Measurements from ENCODE around the gene SHISA6.

The SHISA6 gene

GRCh38 chr17:11554042-11554441 is 313.0 kb downstream of the SHISA6 start:
- no peak overlapping the region for H3K27ac ChIP-seq (ENCODE audit: low read depth, low read length)
- no peaks in the 10 kb centered on the region for H3K79me2 ChIP-seq (ENCODE audit: insufficient read depth, low read length)
- H3K9ac ChIP-seq (ENCODE audit: low read length) = no peak overlapping the region
- H3F3A ChIP-seq (ENCODE audit: insufficient read depth) = no peaks in the 10 kb centered on the region
- H3K27me3 ChIP-seq (ENCODE audit: low read length) = no peaks in the 10 kb centered on the region
- no peaks in the 10 kb centered on the region for H3K9me2 ChIP-seq (replicated peaks; ENCODE audit: insufficient read depth, low read length)
- H3K4me2 ChIP-seq (ENCODE audit: low read depth, low read length, poor library complexity, severe bottlenecking) = no peak overlapping the region
- no peak for TF ChIP-seq CTCF (IDR thresholded peaks at IDR 0.05; ENCODE audit: insufficient read depth, low read length, poor library complexity, severe bottlenecking)
- no peak overlapping the region for H3K4me3 ChIP-seq (ENCODE audit: insufficient read depth, low read length, poor library complexity, severe bottlenecking)
- H3K36me3 ChIP-seq (ENCODE audit: low read length) = no peaks in the 10 kb centered on the region
- no peaks in the 10 kb centered on the region for H3K9me3 ChIP-seq (ENCODE audit: insufficient read depth, low read length)
- H4K20me1 ChIP-seq (ENCODE audit: low read depth, low read length) = no peaks in the 10 kb centered on the region
- no peak overlapping the region for H2AFZ ChIP-seq (ENCODE audit: low read depth, low read length, severe bottlenecking)

GRCh38 chr17:11554542-11554941 is 313.5 kb downstream of the SHISA6 start:
- no peaks in the 10 kb centered on the region for H3K9me3 ChIP-seq (ENCODE audit: insufficient read depth, low read length)
- H3K36me3 ChIP-seq (ENCODE audit: low read length) = no peaks in the 10 kb centered on the region
- H3K79me2 ChIP-seq (ENCODE audit: insufficient read depth, low read length) = no peaks in the 10 kb centered on the region
- no peaks in the 10 kb centered on the region for H4K20me1 ChIP-seq (ENCODE audit: low read depth, low read length)
- TF ChIP-seq EZH2phosphoT487 (conservative IDR thresholded peaks at IDR 0.05; ENCODE audit: low read length) (no peak), CTCF (IDR thresholded peaks at IDR 0.05; ENCODE audit: insufficient read depth, low read length, poor library complexity, severe bottlenecking) (no peak)
- no peaks in the 10 kb centered on the region for H3F3A ChIP-seq (ENCODE audit: insufficient read depth)
- H3K27me3 ChIP-seq (ENCODE audit: low read length) = no peaks in the 10 kb centered on the region
- no peak overlapping the region for H3K4me2 ChIP-seq (ENCODE audit: low read depth, low read length, poor library complexity, severe bottlenecking)
- H2AFZ ChIP-seq (ENCODE audit: low read depth, low read length, severe bottlenecking) = no peak overlapping the region
- H3K4me3 ChIP-seq (ENCODE audit: insufficient read depth, low read length, poor library complexity, severe bottlenecking) = no peak overlapping the region
- no peak overlapping the region for H3K9ac ChIP-seq (ENCODE audit: low read length)
- H3K27ac ChIP-seq (ENCODE audit: low read depth, low read length) = no peak overlapping the region
- no peaks in the 10 kb centered on the region for H3K9me2 ChIP-seq (replicated peaks; ENCODE audit: insufficient read depth, low read length)

- no peaks in the 10 kb centered on the region for H3K9me2 ChIP-seq (replicated peaks; ENCODE audit: insufficient read depth, low read length)
- H3F3A ChIP-seq (ENCODE audit: insufficient read depth) = no peaks in the 10 kb centered on the region
- no peak overlapping the region for H3K9ac ChIP-seq (ENCODE audit: low read length)
- no peaks in the 10 kb centered on the region for H3K79me2 ChIP-seq (ENCODE audit: insufficient read depth, low read length)
- no peaks in the 10 kb centered on the region for H4K20me1 ChIP-seq (ENCODE audit: low read depth, low read length)
- TF ChIP-seq EZH2phosphoT487 (conservative IDR thresholded peaks at IDR 0.05; ENCODE audit: low read length) (no peak), CTCF (IDR thresholded peaks at IDR 0.05; ENCODE audit: insufficient read depth, low read length, poor library complexity, severe bottlenecking) (no peak)
- no peaks in the 10 kb centered on the region for H3K36me3 ChIP-seq (ENCODE audit: low read length)
- H3K4me3 ChIP-seq (ENCODE audit: insufficient read depth, low read length, poor library complexity, severe bottlenecking) = no peak overlapping the region
- H2AFZ ChIP-seq (ENCODE audit: low read depth, low read length, severe bottlenecking) = no peak overlapping the region
- no peak overlapping the region for H3K27ac ChIP-seq (ENCODE audit: low read depth, low read length)
- no peak overlapping the region for H3K4me2 ChIP-seq (ENCODE audit: low read depth, low read length, poor library complexity, severe bottlenecking)
- no peaks in the 10 kb centered on the region for H3K9me3 ChIP-seq (ENCODE audit: insufficient read depth, low read length)
- H3K27me3 ChIP-seq (ENCODE audit: low read length) = no peaks in the 10 kb centered on the region
Measured at GRCh38 chr17:11555530-11555929, 314.5 kb downstream of the SHISA6 start.

All from SU-DHL-6 (cell line).